ENCODE results near the gene CFTR. TPM values are rescaled to one million over a fixed set of nuclear protein-coding genes. Genes with fewer than 3 reads are reported as not detected.
A peak's percentile ranks its signal among the peaks of the same experiment; 100 is the strongest.

The CFTR gene
- polyA plus RNA-seq, 2 of the 4 experiments (the other 2 are of a cell fraction) = 0.13 to 0.31 TPM

DNA sequence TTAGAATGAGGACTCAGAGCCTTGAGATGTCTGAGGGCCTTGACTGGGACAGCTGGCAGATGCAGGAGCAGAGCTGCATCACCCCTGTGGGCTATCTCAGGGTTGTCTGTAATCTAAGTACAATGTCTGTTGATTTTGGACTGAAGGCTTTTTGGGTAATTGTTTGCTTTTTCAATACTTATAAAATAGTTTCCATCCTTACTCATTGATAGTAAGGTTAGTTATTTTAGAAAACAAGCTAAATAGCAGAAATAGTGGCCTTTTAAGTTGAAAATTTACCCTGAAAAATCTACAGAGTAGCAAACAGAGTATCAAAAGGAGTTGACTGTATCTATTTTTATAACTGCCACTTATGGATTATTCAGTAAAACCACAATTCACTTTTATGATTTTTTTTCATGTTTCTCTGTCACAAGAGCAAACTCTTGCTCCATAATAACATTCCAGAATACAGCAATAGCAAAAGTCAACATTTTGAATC, 179.7 kb downstream of the CFTR start:
- no peak overlapping the region for H3K4me3 ChIP-seq
- H3K4me2 ChIP-seq = peak overlapping the region; percentile 32
- H3K9me3 ChIP-seq = no peaks in the 10 kb centered on the region
- FAIRE-seq (no peak), DNase-seq (ENCODE audit: low read depth in 1 of 2, low spot score in 1 of 2) (peak in 1 of 2 experiments; percentile 24), ATAC-seq (peak; percentile 66 to 83; a peak in 4 of 6 replicates)
- POLR2A ChIA-PET = no interaction called here
- peak overlapping the region in 1 of 2 experiments; percentile 66; a peak in 4 of 6 replicates for H3K27ac ChIP-seq
- TF ChIP-seq EP300 (IDR thresholded peaks at IDR 0.05) (0 out of 5 replicates have a peak, but pooled peaks of 1 of the 2 experiments have one; percentile 25), BHLHE40 (IDR thresholded peaks at IDR 0.05; ENCODE audit: low read depth, low read length) (no peak), CBX2 (IDR thresholded peaks at IDR 0.05; ENCODE audit: borderline replicate concordance, low read depth) (no peak), HOXB5 (CRISPR knock-in tag; IDR thresholded peaks at IDR 0.05) (no peak), TP53 (CRISPR knock-in tag; IDR thresholded peaks at IDR 0.05) (no peak), FOSL2 (IDR thresholded peaks at IDR 0.05) (peak; percentile 29; the same call in 1 of the 2 replicates), FOSL2 (CRISPR knock-in tag; IDR thresholded peaks at IDR 0.05) (peak; percentile 41; the same call in 1 of the 2 replicates), ZSCAN20 (CRISPR knock-in tag; IDR thresholded peaks at IDR 0.05) (no peak), GATA3 (IDR thresholded peaks at IDR 0.05; ENCODE audit: borderline replicate concordance) (peak; percentile 52), HOXA7 (CRISPR knock-in tag; IDR thresholded peaks at IDR 0.05) (no peak), MYC (IDR thresholded peaks at IDR 0.05; ENCODE audit: borderline replicate concordance, low read length) (no peak), ZC3H11A (IDR thresholded peaks at IDR 0.05) (no peak), RNF2 (IDR thresholded peaks at IDR 0.05; ENCODE audit: borderline replicate concordance, low read depth) (no peak), JUNB (IDR thresholded peaks at IDR 0.05) (peak; percentile 71), FOXS1 (CRISPR knock-in tag; IDR thresholded peaks at IDR 0.05) (no peak), SMC3 (IDR thresholded peaks at IDR 0.05) (peak; percentile 24; the same call in 1 of the 3 replicates), CEBPB (IDR thresholded peaks at IDR 0.05) (peak; percentile 22 to 69; a peak in 3 of 4 replicates), CHD4 (IDR thresholded peaks at IDR 0.05; ENCODE audit: borderline replicate concordance) (no peak), NPAS2 (CRISPR knock-in tag; IDR thresholded peaks at IDR 0.05; ENCODE audit: borderline replicate concordance) (no peak)
- TF ChIP-seq, protein P1, sequence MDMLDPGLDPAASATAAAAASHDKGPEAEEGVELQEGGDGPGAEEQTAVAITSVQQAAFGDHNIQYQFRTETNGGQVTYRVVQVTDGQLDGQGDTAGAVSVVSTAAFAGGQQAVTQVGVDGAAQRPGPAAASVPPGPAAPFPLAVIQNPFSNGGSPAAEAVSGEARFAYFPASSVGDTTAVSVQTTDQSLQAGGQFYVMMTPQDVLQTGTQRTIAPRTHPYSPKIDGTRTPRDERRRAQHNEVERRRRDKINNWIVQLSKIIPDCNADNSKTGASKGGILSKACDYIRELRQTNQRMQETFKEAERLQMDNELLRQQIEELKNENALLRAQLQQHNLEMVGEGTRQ (IDR thresholded peaks at IDR 0.05) = no peak
- TF ChIP-seq, protein P2, sequence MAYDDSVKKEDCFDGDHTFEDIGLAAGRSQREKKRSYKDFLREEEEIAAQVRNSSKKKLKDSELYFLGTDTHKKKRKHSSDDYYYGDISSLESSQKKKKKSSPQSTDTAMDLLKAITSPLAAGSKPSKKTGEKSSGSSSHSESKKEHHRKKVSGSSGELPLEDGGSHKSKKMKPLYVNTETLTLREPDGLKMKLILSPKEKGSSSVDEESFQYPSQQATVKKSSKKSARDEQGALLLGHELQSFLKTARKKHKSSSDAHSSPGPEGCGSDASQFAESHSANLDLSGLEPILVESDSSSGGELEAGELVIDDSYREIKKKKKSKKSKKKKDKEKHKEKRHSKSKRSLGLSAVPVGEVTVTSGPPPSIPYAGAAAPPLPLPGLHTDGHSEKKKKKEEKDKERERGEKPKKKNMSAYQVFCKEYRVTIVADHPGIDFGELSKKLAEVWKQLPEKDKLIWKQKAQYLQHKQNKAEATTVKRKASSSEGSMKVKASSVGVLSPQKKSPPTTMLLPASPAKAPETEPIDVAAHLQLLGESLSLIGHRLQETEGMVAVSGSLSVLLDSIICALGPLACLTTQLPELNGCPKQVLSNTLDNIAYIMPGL (CRISPR knock-in tag; IDR thresholded peaks at IDR 0.05; ENCODE audit: borderline replicate concordance) = no peak
- TF ChIP-seq, protein P3, sequence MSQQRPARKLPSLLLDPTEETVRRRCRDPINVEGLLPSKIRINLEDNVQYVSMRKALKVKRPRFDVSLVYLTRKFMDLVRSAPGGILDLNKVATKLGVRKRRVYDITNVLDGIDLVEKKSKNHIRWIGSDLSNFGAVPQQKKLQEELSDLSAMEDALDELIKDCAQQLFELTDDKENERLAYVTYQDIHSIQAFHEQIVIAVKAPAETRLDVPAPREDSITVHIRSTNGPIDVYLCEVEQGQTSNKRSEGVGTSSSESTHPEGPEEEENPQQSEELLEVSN (IDR thresholded peaks at IDR 0.05; ENCODE audit: borderline replicate concordance, low read depth) = no peak
- TF ChIP-seq, protein P4, sequence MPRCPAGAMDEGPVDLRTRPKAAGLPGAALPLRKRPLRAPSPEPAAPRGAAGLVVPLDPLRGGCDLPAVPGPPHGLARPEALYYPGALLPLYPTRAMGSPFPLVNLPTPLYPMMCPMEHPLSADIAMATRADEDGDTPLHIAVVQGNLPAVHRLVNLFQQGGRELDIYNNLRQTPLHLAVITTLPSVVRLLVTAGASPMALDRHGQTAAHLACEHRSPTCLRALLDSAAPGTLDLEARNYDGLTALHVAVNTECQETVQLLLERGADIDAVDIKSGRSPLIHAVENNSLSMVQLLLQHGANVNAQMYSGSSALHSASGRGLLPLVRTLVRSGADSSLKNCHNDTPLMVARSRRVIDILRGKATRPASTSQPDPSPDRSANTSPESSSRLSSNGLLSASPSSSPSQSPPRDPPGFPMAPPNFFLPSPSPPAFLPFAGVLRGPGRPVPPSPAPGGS (IDR thresholded peaks at IDR 0.05) = peak; percentile 67; the same call in 1 of the 3 replicates
- peaks cover 30% of the 10 kb centered on the region for H3K4me1 ChIP-seq
- CTCF ChIA-PET = interaction anchor here (0.7 kb wide), 1 partner anchor 212 kb away, joined by 3 read pairs; no protein-coding TSS in a partner anchor

DNA sequence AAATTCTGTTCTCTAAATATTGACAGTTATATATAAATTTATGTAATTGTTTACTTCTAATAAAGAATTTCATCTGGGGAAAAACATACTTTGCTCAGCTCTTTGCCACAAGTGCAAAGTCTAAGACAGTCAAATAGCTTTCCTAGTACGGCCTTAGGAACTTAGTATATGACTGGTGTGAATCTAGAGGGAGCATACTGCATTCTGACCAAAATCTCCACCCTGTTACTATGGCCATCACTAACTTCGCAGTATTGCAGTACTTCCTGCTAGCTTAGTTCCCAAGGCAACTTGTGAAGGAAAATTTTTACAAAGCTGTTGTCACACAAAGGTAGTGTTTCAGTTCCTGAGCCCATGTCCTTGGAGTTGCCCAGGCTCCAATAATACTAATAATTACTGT, 181.5 kb downstream of the CFTR start:
- Histone ChIP-seq H3K4me3 (no peak overlapping the region), H3K9me3 (no peaks in the 10 kb centered on the region), H3K27ac (no peak overlapping the region; a peak in 1 of 6 replicates), H3K4me1 (peaks cover 48% of the 10 kb centered on the region), H3K4me2 (no peak overlapping the region)
- CTCF ChIA-PET = no interaction called here
- TF ChIP-seq, protein P5, sequence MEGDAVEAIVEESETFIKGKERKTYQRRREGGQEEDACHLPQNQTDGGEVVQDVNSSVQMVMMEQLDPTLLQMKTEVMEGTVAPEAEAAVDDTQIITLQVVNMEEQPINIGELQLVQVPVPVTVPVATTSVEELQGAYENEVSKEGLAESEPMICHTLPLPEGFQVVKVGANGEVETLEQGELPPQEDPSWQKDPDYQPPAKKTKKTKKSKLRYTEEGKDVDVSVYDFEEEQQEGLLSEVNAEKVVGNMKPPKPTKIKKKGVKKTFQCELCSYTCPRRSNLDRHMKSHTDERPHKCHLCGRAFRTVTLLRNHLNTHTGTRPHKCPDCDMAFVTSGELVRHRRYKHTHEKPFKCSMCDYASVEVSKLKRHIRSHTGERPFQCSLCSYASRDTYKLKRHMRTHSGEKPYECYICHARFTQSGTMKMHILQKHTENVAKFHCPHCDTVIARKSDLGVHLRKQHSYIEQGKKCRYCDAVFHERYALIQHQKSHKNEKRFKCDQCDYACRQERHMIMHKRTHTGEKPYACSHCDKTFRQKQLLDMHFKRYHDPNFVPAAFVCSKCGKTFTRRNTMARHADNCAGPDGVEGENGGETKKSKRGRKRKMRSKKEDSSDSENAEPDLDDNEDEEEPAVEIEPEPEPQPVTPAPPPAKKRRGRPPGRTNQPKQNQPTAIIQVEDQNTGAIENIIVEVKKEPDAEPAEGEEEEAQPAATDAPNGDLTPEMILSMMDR (IDR thresholded peaks at IDR 0.05) = no peak
- TF ChIP-seq JUNB (IDR thresholded peaks at IDR 0.05) = no peak
- 72% methylated on average over 2 of the region's 2 CpGs for WGBS (ENCODE audit: missing lambda C conversion rate)
- DNase-seq (ENCODE audit: low read depth in 1 of 2, low spot score in 1 of 2) = no peak
- no peak for FAIRE-seq
- POLR2A ChIA-PET = no interaction called here
- ATAC-seq = no peak
